Esophagus squamous epithelium (tissue), 5 donors: ENCODE results near the gene FER1L5. TPM values are rescaled to one million over a fixed set of nuclear protein-coding genes. Genes with fewer than 3 reads are reported as not detected.

Experiments
- DNase-seq: peaks from one replicate; lab custom pipeline; 2025; lab: John Stamatoyannopoulos, UW
- H3K27ac ChIP-seq, 4 donors: fragments of 200-600 bp; sonication (generic); one replicate each; pipeline ENCODE4 v1.5.1; 2016 to 2019; ENCODE audit warnings: mild to moderate bottlenecking in 1 of 4
- H3K27me3 ChIP-seq, 4 donors: fragments of 200-600 bp; sonication (generic); 1 replicate in 3 of 4; 2 replicates in 1 of 4; pipeline versions ENCODE4 v1.5.1 to v1.6.0; 2017 to 2021; ENCODE audit warnings: antibody characterized with exemption in 1 of 4
- H3K36me3 ChIP-seq, 3 donors: fragments of 200-600 bp; sonication (generic); one replicate each; pipeline ENCODE4 v1.5.1; 2016 to 2019
- H3K4me1 ChIP-seq, 3 donors: fragments of 200-600 bp; sonication (generic); one replicate each; pipeline ENCODE4 v1.5.1; 2017 to 2019
- H3K4me3 ChIP-seq, 4 donors: fragments of 200-600 bp; sonication (generic); 1 replicate in 3 of 4; 2 replicates in 1 of 4; pipeline ENCODE4 v1.5.1; 2016 to 2019; ENCODE audit warnings: mild to moderate bottlenecking in 2 of 4, moderate library complexity in 1 of 4
- H3K9me3 ChIP-seq, 3 donors: fragments of 200-600 bp; sonication (generic); one replicate each; pipeline ENCODE4 v1.5.1; 2016 to 2019
- POLR2A ChIP-seq, 4 donors: fragments of 450-650 bp; IDR thresholded peaks; one replicate each; pipeline ENCODE4 v1.6.1; 2017; ENCODE audit warnings: antibody characterized with exemption in 4 of 4, mild to moderate bottlenecking in 4 of 4, moderate library complexity in 3 of 4
- WGBS, 2 donors: methylation state at CpG; one replicate each; pipeline ENCODE4 v1.1.5; 2018; 5-methylcytosine and 5-hydroxymethylcytosine counted together
- intact Hi-C: fragments of 100-400 bp; cut with DNase I; formaldehyde crosslinking; loops from one replicate; pipeline ENCODE4 v1.15.0; 2022
- total RNA-seq, 4 donors: library from RNA; depleted of rRNA; stranded (reverse); fragments of >200 nt; gene quantifications; one replicate each; pipeline ENCODE4 v1.1.0, GENCODE V29; 2016
- TF ChIP-seq, protein P1 (sequence below), 6 experiments: fragments of 450-650 bp in 4 of 6; fragments of 200-600 bp in 2 of 6; sonication (generic) in 2 of 6; IDR thresholded peaks; one replicate each; pipeline ENCODE4 v1.5.1; 2016 to 2019; ENCODE audit warnings: antibody characterized with exemption in 6 of 6, mild to moderate bottlenecking in 4 of 6, moderate library complexity in 4 of 6
- donor health status: DM: yes; HTN: yes; CAD: no.

The FER1L5 gene
- total RNA-seq, 4 donors from 2014 or later: 0.13 to 0.19 TPM; not detected in 2

DNA sequence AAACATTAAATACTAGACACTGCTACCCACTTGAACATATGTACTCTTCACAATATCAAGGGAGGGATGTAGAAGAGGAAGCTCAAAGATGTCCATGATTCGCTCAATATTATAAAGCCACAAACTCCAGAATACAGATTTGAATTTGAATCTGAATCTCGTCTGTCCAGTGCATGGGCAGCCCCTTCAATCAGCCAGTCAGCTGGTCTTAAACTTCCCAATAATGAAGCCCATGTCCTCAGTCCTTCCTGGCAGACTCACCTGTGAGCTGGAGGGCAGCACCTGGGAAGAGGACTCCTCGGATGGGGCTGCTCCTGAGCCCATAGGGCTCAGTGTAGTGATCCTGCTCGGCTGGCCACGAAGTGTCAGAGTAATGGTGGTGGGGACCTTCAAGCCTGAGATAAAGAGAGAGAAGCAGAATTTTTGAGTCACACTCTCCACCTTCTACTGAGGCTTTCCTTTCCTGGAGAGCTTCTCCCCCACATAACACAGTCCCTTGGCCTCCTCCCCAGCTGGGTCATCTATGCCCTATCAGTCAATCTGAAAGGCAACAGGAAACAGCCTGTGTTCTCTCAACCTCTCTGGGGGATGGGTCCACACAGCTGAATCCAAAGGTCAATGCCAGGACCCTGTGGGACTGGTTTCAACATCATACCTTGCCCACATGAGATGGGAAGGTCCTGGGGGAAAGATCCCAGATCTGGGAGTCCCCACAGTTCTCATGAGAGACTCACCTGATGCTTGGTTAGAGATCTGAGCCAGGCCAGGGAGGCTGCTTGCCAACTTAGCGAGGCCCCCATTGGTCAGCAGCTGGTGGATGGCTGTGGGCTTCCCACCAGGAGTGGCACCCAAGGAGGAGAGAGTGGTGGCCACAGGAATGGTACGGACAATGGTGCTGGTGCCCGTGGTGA, 40.9 kb upstream of the FER1L5 start:
- Histone ChIP-seq H3K36me3 (peaks cover 30 to 99% (median 59%) of the 10 kb centered on the region in 3 donors), H3K9me3 (no peaks in the 10 kb centered on the region), H3K4me1 (peaks cover 0 to 13% (median 0%) of the 10 kb centered on the region in 3 donors), H3K4me3 (no peak overlapping the region), H3K27ac (no peak overlapping the region), H3K27me3 (no peaks in the 10 kb centered on the region)
- no peak for TF ChIP-seq POLR2A (IDR thresholded peaks at IDR 0.05)
- TF ChIP-seq, protein P1, sequence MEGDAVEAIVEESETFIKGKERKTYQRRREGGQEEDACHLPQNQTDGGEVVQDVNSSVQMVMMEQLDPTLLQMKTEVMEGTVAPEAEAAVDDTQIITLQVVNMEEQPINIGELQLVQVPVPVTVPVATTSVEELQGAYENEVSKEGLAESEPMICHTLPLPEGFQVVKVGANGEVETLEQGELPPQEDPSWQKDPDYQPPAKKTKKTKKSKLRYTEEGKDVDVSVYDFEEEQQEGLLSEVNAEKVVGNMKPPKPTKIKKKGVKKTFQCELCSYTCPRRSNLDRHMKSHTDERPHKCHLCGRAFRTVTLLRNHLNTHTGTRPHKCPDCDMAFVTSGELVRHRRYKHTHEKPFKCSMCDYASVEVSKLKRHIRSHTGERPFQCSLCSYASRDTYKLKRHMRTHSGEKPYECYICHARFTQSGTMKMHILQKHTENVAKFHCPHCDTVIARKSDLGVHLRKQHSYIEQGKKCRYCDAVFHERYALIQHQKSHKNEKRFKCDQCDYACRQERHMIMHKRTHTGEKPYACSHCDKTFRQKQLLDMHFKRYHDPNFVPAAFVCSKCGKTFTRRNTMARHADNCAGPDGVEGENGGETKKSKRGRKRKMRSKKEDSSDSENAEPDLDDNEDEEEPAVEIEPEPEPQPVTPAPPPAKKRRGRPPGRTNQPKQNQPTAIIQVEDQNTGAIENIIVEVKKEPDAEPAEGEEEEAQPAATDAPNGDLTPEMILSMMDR (IDR thresholded peaks at IDR 0.05): no peak
- intact Hi-C loops: no loop called here
- 82 to 91% methylated on average over 4 to 7 of the region's 8 CpGs for WGBS, 2 donors
- no peak for DNase-seq

DNA sequence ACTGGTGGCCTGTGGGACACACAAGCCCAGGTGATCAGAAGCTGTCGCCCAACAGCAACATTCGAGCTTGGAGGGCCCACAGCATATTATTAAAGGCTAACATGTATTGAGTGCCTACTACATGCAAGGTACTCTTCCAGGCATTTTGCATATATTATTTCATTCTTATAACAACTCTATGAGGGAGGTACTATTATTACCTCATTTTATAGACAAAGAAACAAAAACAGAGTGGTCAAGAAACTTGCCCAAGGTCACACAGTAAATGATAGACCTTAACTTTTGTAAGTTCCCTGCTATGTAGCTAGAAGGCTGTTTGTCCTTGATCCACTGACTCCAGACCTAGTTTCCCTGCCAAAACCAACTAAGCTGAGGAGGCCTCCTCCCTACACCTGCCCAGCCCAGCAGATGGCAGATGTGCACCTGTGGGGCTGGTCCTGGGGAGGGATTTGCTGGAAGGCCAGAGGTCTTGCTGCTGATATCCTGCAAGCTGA, 40.2 kb upstream of the FER1L5 start:
- Histone ChIP-seq H3K4me1 (peaks cover 0 to 13% (median 0%) of the 10 kb centered on the region in 3 donors), H3K36me3 (peaks cover 30 to 99% (median 65%) of the 10 kb centered on the region in 3 donors), H3K9me3 (no peaks in the 10 kb centered on the region), H3K27me3 (no peaks in the 10 kb centered on the region), H3K4me3 (no peak overlapping the region), H3K27ac (no peak overlapping the region)
- no peak for TF ChIP-seq POLR2A (IDR thresholded peaks at IDR 0.05)
- TF ChIP-seq, protein P1 (IDR thresholded peaks at IDR 0.05): peak in 3 of 6 experiments; percentile 6 to 49 (median 9)
- WGBS, 2 donors: 88 to 100% methylated on average over 2 of the region's 2 CpGs
- DNase-seq: no peak
- intact Hi-C loops: no loop called here

DNA sequence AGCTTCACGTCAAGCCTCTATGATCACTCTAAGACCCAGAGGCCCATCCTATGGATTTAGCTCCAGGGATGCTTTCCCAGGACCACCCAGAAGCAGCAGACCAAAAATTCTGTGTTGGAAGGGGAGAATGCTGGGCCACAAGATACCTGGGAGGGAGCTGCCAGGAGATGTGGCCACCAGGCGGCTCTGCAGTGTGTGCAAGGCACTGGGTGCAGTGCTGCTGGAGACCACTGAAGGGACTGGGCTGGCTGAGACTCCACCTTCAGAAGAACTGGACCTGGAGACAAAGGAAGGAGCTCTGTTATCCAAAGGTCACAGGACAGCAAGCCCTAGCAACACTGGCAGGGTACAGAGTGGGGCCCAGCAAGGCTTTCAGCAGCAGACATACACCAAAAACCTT, 38.5 kb upstream of the FER1L5 start:
- no peak for DNase-seq
- Histone ChIP-seq H3K27me3 (no peaks in the 10 kb centered on the region), H3K4me1 (peaks cover 0 to 9% (median 0%) of the 10 kb centered on the region in 3 donors), H3K27ac (no peak overlapping the region), H3K4me3 (no peak overlapping the region), H3K36me3 (peaks cover 38 to 99% (median 82%) of the 10 kb centered on the region in 3 donors), H3K9me3 (no peaks in the 10 kb centered on the region)
- intact Hi-C loops: no loop called here
- 94 to 100% methylated on average over 1 to 2 of the region's 2 CpGs for WGBS, 2 donors
- no peak for TF ChIP-seq POLR2A (IDR thresholded peaks at IDR 0.05)
- TF ChIP-seq, protein P1 (IDR thresholded peaks at IDR 0.05): peak in 1 of 6 experiments; percentile 14

DNA sequence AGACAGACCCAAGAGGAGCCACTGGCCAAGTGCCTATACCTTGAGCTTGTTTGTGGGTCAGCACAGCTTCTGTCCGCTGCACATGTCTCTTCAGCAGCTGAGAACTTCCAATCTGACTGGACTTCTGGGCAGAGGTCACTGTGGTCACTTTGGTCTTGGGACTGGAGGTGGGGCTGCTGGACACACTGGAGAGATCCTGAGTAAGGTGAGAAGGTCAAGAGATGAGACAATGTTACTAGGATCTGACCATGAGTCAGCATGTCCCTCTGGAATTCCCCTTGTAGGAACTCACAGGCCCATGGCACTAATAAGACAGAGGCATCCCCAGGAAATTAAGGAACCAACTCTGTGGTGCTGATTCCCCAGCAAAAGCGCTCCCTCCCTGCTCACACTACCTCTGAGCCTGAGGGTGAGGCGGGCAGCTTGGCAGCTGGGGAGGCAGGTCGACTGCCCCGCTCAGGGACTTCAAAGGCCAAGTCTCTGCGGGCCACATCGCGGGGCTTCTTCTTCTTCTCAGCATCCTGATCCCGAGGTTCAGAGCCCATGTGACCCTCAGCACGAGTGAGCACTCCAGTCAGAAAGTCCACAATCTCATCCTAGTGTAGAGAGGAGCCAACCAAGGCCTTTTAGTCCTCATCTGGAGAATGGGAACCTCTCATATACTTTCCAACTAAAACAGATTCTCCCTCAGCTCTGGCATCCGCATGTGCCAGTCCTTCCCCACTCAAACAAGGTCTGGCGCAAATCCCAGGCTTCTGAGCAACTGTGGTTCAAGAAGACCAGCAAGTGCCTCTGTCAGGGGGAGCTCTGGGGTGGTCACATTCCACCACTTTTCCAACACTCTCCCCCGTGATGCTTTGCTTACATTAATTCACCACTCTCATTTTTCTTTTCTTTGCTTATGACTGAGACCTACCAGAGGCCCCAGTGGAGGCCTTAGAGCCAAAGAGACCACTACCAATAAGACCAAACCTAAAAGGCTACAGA, 33.8 kb upstream of the FER1L5 start:
- intact Hi-C loops: no loop called here
- 79 to 80% methylated on average over 8 to 10 of the region's 13 CpGs for WGBS, 2 donors
- no peak overlapping the region for H3K27ac ChIP-seq

More for the DNA sequence above, 33.8 kb upstream of the FER1L5 start:
- Histone ChIP-seq H3K4me1 (peaks cover 0 to 8% (median 0%) of the 10 kb centered on the region in 3 donors), H3K27me3 (no peaks in the 10 kb centered on the region), H3K9me3 (no peaks in the 10 kb centered on the region), H3K4me3 (no peak overlapping the region), H3K36me3 (peaks cover 50 to 100% (median 88%) of the 10 kb centered on the region in 3 donors)
- no peak for DNase-seq
- no peak for TF ChIP-seq POLR2A (IDR thresholded peaks at IDR 0.05)
- TF ChIP-seq, protein P1 (IDR thresholded peaks at IDR 0.05): no peak
